NCI-H460 (cell line): Measurements from ENCODE around the gene PDHX. TPM values are rescaled to one million over a fixed set of nuclear protein-coding genes. Genes with fewer than 3 reads are reported as not detected.
A peak's percentile ranks its signal among the peaks of the same experiment; 100 is the strongest.
"Not testable (repeated sequence)": the region's sequence is repeated elsewhere in the genome, so short reads cannot be mapped to it uniquely, and the experiment has no call there.

ENCODE experiments used
- DNase-seq: peaks from one replicate; pipeline ENCODE4 v3.0.0-alpha.2; 2016; ENCODE audit warnings: low read depth; ENCODE audit errors: extremely low read depth
- polyA plus RNA-seq: library from polyadenylated mRNA; depleted of rRNA; stranded (reverse); fragments of >200 nt; gene quantifications from 2 replicates; pipeline ENCODE4 v1.2.3, GENCODE V29; 2014; cell fraction: nucleus; rRNA removed
- total RNA-seq: library from RNA; depleted of rRNA; stranded (reverse); fragments of >200 nt; shearing (Covaris generic); gene quantifications from 2 replicates; pipeline ENCODE4 v1.2.3, GENCODE V29; 2014; rRNA removed

PDHX gene
- 53.5 and 56.8 TPM in 2 replicates for total RNA-seq
- 29.1 and 54.7 TPM in 2 replicates for polyA plus RNA-seq

GRCh38 chr11:34916015-34916842 is at the start of gene PDHX, which contains the start of gene APIP:
Gene PDHX, plus strand, starts transcription at chr11:34916618. Its CDS starts 38 bp downstream, at chr11:34916656.
Gene APIP, minus strand, starts transcription at chr11:34916379. Its CDS starts 95 bp downstream, at chr11:34916284.
- DNase-seq, result peak; percentile 93

- DNase-seq, result no peak
Measured at GRCh38 chr11:34869425-34869824, 47.0 kb upstream of the PDHX start.

- DNase-seq, result no peak
Measured at GRCh38 chr11:34870548-34871196, 45.7 kb upstream of the PDHX start.

GRCh38 chr11:34874202-34874601 is 42.2 kb upstream of the PDHX start:
- no peak for DNase-seq

- no peak for DNase-seq
Measured at GRCh38 chr11:34877375-34877975, 38.9 kb upstream of the PDHX start.

- no peak for DNase-seq
Measured at GRCh38 chr11:34881900-34882299, 34.5 kb upstream of the PDHX start.

- DNase-seq, result no peak
Measured at GRCh38 chr11:34886609-34887008, 29.8 kb upstream of the PDHX start.

GRCh38 chr11:34887260-34887659 is 29.2 kb upstream of the PDHX start:
- DNase-seq, result no peak

- no peak for DNase-seq
Measured at GRCh38 chr11:34890089-34890488, 26.3 kb upstream of the PDHX start.

GRCh38 chr11:34890812-34891211 is 25.6 kb upstream of the PDHX start:
- peak; percentile 62 for DNase-seq

GRCh38 chr11:34891611-34892010 is 24.8 kb upstream of the PDHX start:
- DNase-seq, result no peak

GRCh38 chr11:34893416-34893815 is 23.0 kb upstream of the PDHX start:
- no peak for DNase-seq

- not testable (repeated sequence) for DNase-seq
Measured at GRCh38 chr11:34896191-34896590, 20.2 kb upstream of the PDHX start.

- no peak for DNase-seq
Measured at GRCh38 chr11:34897171-34897870, 19.1 kb upstream of the PDHX start.

- no peak for DNase-seq
Measured at GRCh38 chr11:34898474-34898873, 17.9 kb upstream of the PDHX start.

GRCh38 chr11:34899633-34900016 is 16.8 kb upstream of the PDHX start:
- no peak for DNase-seq

GRCh38 chr11:34904421-34904955 is 11.9 kb upstream of the PDHX start:
- DNase-seq, result no peak

- DNase-seq, result no peak
Measured at GRCh38 chr11:34905666-34906065, 10.8 kb upstream of the PDHX start.

GRCh38 chr11:34907934-34908593 is 8.4 kb upstream of the PDHX start:
- DNase-seq, result no peak

GRCh38 chr11:34909415-34909814 is 7.0 kb upstream of the PDHX start:
- DNase-seq, result no peak
